ENCODE measurements around the gene PDIA5. TPM values are rescaled to one million over a fixed set of nuclear protein-coding genes. Genes with fewer than 3 reads are reported as not detected.

Gene PDIA5
- polyA plus RNA-seq, 4 donors: 4.6 to 54.0 (median 16.2) TPM

DNA sequence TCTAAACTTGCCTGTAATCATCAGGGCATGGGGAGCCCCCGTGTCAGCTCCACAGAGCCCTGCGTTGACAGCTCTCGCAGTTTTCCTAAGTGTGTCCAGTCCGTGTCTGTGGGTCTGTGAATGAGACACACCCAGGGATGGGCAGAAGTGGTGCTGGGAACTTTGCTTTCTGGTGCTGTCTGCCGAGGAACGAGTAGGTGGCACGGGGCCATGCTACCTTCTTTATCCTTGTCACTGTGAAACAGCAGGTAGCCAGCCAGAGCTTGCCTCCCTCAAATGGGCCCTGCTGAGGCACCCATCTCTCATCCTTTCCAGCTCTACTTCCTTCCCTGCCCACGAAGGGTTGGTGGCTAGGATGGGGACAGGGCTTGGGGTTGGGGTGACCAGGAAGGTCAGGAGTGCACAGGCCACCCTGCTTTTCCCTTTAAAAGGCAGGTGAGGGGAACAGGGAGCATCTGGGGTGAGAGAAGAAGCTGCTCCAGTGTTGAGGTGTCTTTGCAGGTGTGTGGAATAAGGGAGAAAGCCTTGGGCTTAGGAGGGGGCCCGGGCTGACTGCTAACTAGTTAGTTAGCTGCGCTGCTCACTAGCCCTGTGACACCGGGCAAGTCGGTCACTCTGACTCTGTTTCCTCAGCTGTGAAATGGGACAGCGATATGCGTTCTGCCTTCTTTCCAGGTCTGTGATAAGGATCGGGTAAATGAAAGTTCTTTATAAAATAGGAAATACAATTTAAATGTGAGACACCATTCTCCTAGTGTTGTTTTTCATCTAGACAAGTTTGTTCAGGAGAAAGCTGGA is 27.9 kb downstream of the PDIA5 start:
- FAIRE-seq (no peak), DNase-seq (no peak)
- Histone ChIP-seq H3K4me3 (ENCODE audit: low read depth in 1 of 3, low read length in 3 of 3) (no peak overlapping the region), H3K27me3 (ENCODE audit: control insufficient read depth in 3 of 3, insufficient read depth in 3 of 3, low read length in 3 of 3) (no peaks in the 10 kb centered on the region), H3K27ac (ENCODE audit: low read depth in 1 of 3, low read length in 2 of 3) (no peak overlapping the region), H3K36me3 (ENCODE audit: control insufficient read depth in 3 of 3, insufficient read depth in 2 of 3, low read depth in 1 of 3, low read length in 3 of 3) (peaks cover 0 to 84% (median 0%) of the 10 kb centered on the region in 3 donors), H3K9me3 (ENCODE audit: control insufficient read depth in 2 of 2, insufficient read depth in 1 of 2, low read depth in 1 of 2, low read length in 1 of 2) (no peaks in the 10 kb centered on the region), H3K4me1 (ENCODE audit: control insufficient read depth in 3 of 3, insufficient read depth in 2 of 3, low read depth in 1 of 3, low read length in 2 of 3) (no peaks in the 10 kb centered on the region)
- 88 to 92% (median 89%) methylated on average over 15 of the region's 15 CpGs for WGBS, 3 donors

DNA sequence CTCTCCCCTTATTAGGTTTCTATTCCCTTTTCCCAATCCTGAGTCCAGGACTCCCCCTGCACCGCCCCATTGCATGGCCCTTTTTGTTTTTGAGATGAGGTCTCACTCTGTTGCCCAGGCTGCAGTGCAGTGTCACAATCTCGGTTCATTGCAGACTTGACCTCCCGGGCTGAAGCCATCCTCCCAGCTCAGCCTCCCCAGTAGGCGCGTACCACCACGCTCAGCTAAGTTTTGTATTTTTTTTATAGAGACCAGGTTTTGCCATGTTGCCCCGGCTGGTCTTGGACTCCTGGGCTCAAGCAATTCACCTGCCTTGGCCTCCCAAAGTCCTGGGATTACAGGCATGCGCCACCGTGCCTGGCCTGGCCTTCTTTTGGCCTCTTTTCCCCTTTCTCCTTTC is 29.3 kb downstream of the PDIA5 start:
- Histone ChIP-seq H3K27me3 (ENCODE audit: control insufficient read depth in 3 of 3, insufficient read depth in 3 of 3, low read length in 3 of 3) (no peaks in the 10 kb centered on the region), H3K4me3 (ENCODE audit: low read depth in 1 of 3, low read length in 3 of 3) (no peak overlapping the region), H3K4me1 (ENCODE audit: control insufficient read depth in 3 of 3, insufficient read depth in 2 of 3, low read depth in 1 of 3, low read length in 2 of 3) (no peaks in the 10 kb centered on the region), H3K27ac (ENCODE audit: low read depth in 1 of 3, low read length in 2 of 3) (no peak overlapping the region), H3K9me3 (ENCODE audit: control insufficient read depth in 2 of 2, insufficient read depth in 1 of 2, low read depth in 1 of 2, low read length in 1 of 2) (no peaks in the 10 kb centered on the region), H3K36me3 (ENCODE audit: control insufficient read depth in 3 of 3, insufficient read depth in 2 of 3, low read depth in 1 of 3, low read length in 3 of 3) (peaks cover 0 to 81% (median 0%) of the 10 kb centered on the region in 3 donors)
- DNase-seq (no peak), FAIRE-seq (no peak)
- WGBS, 3 donors: 95 to 97% (median 96%) methylated on average over 9 of the region's 9 CpGs

GRCh38 chr3:123096731-123097130 is 29.9 kb downstream of the PDIA5 start:
- no peaks in the 10 kb centered on the region for H3K4me1 ChIP-seq (ENCODE audit: control insufficient read depth in 3 of 3, insufficient read depth in 2 of 3, low read depth in 1 of 3, low read length in 2 of 3)

DNA sequence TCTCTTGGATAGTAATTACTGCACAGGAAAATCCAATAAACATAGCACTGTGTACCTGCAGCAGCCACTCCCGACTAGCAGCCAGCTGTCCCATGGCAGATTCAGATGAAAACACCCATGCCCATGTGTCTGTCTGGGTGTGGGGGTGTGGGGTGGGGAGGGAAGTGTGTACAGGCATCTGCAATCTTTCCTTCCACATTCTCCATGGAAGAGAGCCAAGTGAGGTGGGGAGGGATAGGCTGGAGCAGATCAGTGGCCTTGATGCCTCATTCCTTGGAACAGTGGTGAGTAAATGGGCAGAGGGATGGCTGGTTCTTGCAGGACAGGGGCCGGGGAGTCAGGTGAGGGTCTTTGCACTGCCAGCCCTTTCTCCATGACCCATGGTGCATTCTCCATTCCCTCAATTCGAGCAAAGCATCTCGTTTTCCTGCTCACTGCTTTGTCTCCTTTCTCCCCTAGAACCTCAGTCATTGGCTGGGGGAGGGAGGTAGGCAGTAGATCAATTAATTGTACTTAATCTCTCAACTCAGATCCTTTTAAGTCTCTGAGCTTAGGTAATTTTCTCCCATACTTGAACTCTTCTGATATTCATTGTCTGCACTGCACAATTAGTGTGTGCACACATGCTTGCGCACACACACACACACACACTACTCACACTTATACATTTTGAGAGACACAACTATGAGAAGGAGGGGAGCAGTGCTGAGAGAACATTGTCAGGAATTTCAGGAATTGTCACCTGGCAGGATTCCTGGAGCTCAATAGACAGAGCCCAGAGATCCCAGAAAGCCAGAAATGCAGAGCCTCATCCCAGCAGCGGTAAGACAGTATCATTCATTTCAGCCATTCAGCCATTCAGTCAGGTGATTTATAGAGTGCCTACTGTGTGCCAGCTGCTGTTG is 31.9 kb downstream of the PDIA5 start:
- Histone ChIP-seq H3K4me1 (ENCODE audit: control insufficient read depth in 3 of 3, insufficient read depth in 2 of 3, low read depth in 1 of 3, low read length in 2 of 3) (no peaks in the 10 kb centered on the region), H3K4me3 (ENCODE audit: low read depth in 1 of 3, low read length in 3 of 3) (no peak overlapping the region), H3K36me3 (ENCODE audit: control insufficient read depth in 3 of 3, insufficient read depth in 2 of 3, low read depth in 1 of 3, low read length in 3 of 3) (peaks cover 3 to 70% (median 5%) of the 10 kb centered on the region in 3 donors), H3K27ac (ENCODE audit: low read depth in 1 of 3, low read length in 2 of 3) (no peak overlapping the region), H3K27me3 (ENCODE audit: control insufficient read depth in 3 of 3, insufficient read depth in 3 of 3, low read length in 3 of 3) (no peaks in the 10 kb centered on the region), H3K9me3 (ENCODE audit: control insufficient read depth in 2 of 2, insufficient read depth in 1 of 2, low read depth in 1 of 2, low read length in 1 of 2) (no peaks in the 10 kb centered on the region)
- FAIRE-seq (no peak), DNase-seq (peak; percentile 25 to 50)
- WGBS, 3 donors: 70 to 79% (median 76%) methylated on average over 5 to 6 of the region's 6 CpGs

More at GRCh38 chr3:123096731-123097130, 29.9 kb downstream of the PDIA5 start:
- Histone ChIP-seq H3K27ac (ENCODE audit: low read depth in 1 of 3, low read length in 2 of 3) (no peak overlapping the region), H3K9me3 (ENCODE audit: control insufficient read depth in 2 of 2, insufficient read depth in 1 of 2, low read depth in 1 of 2, low read length in 1 of 2) (no peaks in the 10 kb centered on the region), H3K36me3 (ENCODE audit: control insufficient read depth in 3 of 3, insufficient read depth in 2 of 3, low read depth in 1 of 3, low read length in 3 of 3) (peaks cover 0 to 75% (median 0%) of the 10 kb centered on the region in 3 donors), H3K27me3 (ENCODE audit: control insufficient read depth in 3 of 3, insufficient read depth in 3 of 3, low read length in 3 of 3) (no peaks in the 10 kb centered on the region), H3K4me3 (ENCODE audit: low read depth in 1 of 3, low read length in 3 of 3) (no peak overlapping the region)
- DNase-seq (no peak), FAIRE-seq (no peak)
- WGBS, 3 donors: 60 to 83% (median 82%) methylated on average over 11 of the region's 11 CpGs

DNA sequence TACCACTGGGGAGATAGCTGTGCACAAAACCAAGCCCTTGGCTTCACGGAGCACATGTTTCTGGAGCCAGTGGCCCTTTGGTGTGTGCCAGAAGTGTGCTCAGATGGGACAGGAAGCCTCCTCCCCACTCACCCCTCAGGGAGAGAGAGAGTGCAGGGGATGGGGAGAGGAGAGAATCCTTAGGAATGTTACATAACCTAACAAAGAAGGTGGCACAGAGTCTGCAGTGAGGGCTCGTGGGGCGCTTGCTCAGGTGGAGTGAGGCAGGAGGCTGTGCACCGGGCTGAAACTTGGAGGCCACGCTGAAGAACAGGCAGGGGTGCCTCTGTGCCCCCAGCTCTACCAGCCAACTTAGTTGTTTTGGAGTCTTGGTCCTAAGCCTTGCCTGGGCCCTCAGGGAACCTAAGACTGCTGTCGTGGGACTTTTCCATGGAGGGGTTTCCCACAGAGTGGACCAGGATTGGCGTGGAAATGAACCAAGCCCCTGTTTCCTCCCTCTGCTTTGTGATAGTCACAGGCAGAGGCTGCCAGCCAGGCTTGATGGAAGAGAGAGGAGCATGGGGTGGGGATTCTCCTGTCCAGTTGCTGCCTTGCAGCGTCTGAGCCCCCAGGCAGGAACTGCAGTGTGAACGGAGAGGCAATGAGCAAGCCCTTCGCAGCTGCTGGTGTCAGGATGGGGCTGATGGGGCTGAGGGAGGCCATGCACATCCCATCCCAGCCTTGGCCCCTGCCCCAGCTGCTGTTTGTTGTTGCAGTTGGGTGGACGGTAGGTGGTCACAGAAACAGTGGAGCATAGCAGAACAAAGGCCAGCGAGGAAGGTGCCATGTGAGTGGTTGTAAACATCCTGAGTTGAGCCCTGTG is 32.7 kb downstream of the PDIA5 start:
- Histone ChIP-seq H3K4me1 (ENCODE audit: control insufficient read depth in 3 of 3, insufficient read depth in 2 of 3, low read depth in 1 of 3, low read length in 2 of 3) (no peaks in the 10 kb centered on the region), H3K9me3 (ENCODE audit: control insufficient read depth in 2 of 2, insufficient read depth in 1 of 2, low read depth in 1 of 2, low read length in 1 of 2) (no peaks in the 10 kb centered on the region), H3K27me3 (ENCODE audit: control insufficient read depth in 3 of 3, insufficient read depth in 3 of 3, low read length in 3 of 3) (no peaks in the 10 kb centered on the region), H3K4me3 (ENCODE audit: low read depth in 1 of 3, low read length in 3 of 3) (no peak overlapping the region), H3K27ac (ENCODE audit: low read depth in 1 of 3, low read length in 2 of 3) (no peak overlapping the region), H3K36me3 (ENCODE audit: control insufficient read depth in 3 of 3, insufficient read depth in 2 of 3, low read depth in 1 of 3, low read length in 3 of 3) (peaks cover 3 to 71% (median 5%) of the 10 kb centered on the region in 3 donors)
- FAIRE-seq (no peak), DNase-seq (no peak)
- WGBS, 3 donors: 85 to 95% (median 92%) methylated on average over 12 of the region's 12 CpGs

DNA sequence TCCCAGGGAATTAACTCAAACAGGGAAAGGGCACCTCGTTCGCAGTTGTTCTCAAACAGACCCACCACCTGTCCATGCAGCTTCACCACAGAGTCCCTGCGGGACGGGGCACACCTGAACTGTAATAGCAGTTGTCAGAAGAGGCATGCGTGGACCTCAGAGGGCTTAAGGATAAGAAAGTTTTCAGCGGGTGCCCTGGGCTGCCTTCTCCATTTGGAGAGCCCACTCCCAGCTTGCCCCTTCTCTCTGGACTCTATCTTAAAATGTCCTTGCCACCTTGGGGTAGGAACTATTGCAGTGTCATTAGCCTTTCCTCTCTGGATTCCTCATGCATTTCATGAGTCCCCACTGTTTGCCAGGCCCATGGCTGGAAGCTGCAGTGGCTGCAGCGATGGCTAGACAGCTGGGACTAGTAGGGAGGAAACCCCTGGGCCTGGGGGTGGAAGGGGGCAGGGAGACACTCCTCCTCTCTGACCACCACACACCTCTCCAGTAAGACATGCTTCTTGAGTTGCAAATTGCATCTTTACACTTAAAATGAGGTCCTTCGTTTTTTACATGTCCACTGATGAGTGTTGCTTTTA is 33.5 kb downstream of the PDIA5 start:
- FAIRE-seq: no peak
- DNase-seq: no peak
- H3K36me3 ChIP-seq (ENCODE audit: control insufficient read depth in 3 of 3, insufficient read depth in 2 of 3, low read depth in 1 of 3, low read length in 3 of 3): peaks cover 3 to 73% (median 9%) of the 10 kb centered on the region in 3 donors

DNA sequence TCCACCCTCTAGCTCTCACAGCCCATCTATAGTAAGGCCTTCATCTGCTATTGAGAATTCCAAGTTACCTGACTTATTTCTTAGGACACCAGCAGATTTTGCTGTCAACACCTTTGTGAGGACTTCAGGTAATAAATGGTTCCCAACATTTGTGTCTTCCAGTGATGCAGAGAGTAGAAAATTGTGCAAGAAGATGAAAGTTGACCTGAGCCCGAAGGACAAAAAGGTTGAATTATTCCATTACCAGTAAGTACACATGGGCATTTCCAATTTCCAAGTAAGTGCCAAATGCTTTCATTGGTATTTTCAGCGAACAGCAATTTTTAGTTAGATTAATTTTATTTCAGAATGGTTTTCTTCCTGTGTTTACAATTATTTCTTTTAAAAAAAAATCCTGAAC is 35.4 kb downstream of the PDIA5 start:
- Histone ChIP-seq H3K4me1 (ENCODE audit: control insufficient read depth in 3 of 3, insufficient read depth in 2 of 3, low read depth in 1 of 3, low read length in 2 of 3) (no peaks in the 10 kb centered on the region), H3K27me3 (ENCODE audit: control insufficient read depth in 3 of 3, insufficient read depth in 3 of 3, low read length in 3 of 3) (no peaks in the 10 kb centered on the region), H3K9me3 (ENCODE audit: control insufficient read depth in 2 of 2, insufficient read depth in 1 of 2, low read depth in 1 of 2, low read length in 1 of 2) (no peaks in the 10 kb centered on the region), H3K27ac (ENCODE audit: low read depth in 1 of 3, low read length in 2 of 3) (no peak overlapping the region), H3K4me3 (ENCODE audit: low read depth in 1 of 3, low read length in 3 of 3) (no peak overlapping the region), H3K36me3 (ENCODE audit: control insufficient read depth in 3 of 3, insufficient read depth in 2 of 3, low read depth in 1 of 3, low read length in 3 of 3) (peaks cover 6 to 71% (median 9%) of the 10 kb centered on the region in 3 donors)
- DNase-seq: no peak
- WGBS, 3 donors: 92 to 96% (median 95%) methylated on average over 2 of the region's 2 CpGs
- no peak for FAIRE-seq

More for the DNA sequence above, 33.5 kb downstream of the PDIA5 start:
- H3K27ac ChIP-seq (ENCODE audit: low read depth in 1 of 3, low read length in 2 of 3): no peak overlapping the region
- H3K4me1 ChIP-seq (ENCODE audit: control insufficient read depth in 3 of 3, insufficient read depth in 2 of 3, low read depth in 1 of 3, low read length in 2 of 3): no peaks in the 10 kb centered on the region
- H3K4me3 ChIP-seq (ENCODE audit: low read depth in 1 of 3, low read length in 3 of 3): no peak overlapping the region
- no peaks in the 10 kb centered on the region for H3K9me3 ChIP-seq (ENCODE audit: control insufficient read depth in 2 of 2, insufficient read depth in 1 of 2, low read depth in 1 of 2, low read length in 1 of 2)
- 90 to 94% (median 92%) methylated on average over 8 of the region's 8 CpGs for WGBS, 3 donors
- no peaks in the 10 kb centered on the region for H3K27me3 ChIP-seq (ENCODE audit: control insufficient read depth in 3 of 3, insufficient read depth in 3 of 3, low read length in 3 of 3)

Data from small intestine (tissue), 7 donors.